Cortex of kidney (tissue), 1 donor: ENCODE measurements around the gene DENND10.
"Not testable (repeated sequence)": the region's sequence is repeated elsewhere in the genome, so short reads cannot be mapped to it uniquely, and the experiment has no call there.

Experiments used
- DNase-seq: peaks from one replicate; lab custom pipeline; 2025; lab: John Stamatoyannopoulos, UW

The DENND10 gene

DNA sequence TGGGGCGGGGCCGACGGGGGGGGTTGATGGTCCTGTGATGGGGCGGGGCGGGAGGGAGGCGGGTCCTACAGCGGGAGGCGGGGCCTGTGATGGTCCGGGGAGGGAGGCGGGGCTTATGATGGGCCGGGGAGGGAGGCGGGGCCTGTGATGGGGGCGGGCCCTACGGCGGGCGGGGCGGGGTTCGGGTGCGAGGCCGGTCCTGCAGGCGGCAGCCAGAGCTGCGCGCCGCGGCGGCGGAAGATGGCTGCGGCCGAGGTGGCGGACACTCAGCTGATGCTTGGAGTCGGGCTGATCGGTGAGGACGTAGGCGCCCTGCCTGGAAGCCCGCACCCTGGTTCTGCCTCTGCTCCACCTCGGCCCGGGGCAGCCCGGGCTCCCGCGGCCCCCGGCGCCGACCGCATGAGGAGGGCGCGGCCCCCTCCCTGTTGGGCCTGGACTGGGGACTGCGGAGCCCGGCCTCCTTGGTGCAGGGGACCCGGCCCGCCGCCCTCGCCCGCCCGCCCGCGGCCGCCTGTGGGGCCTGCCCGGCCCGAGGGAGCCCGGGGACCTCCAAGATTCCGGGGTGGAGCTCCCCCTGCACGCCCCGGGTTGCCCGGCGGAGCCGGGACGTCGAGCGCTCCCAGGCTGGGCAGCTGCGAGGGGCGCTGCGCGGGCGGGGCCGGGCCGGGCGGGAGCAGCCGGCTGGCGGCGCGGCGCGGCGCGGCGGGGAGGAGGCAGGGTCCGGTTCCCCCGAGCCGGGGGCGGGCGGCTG is at the start of gene DENND10:
DENND10 (plus strand) TSS at position 211 of the 751 bp plus-strand sequence; CDS start at position 241, 30 bp downstream.
- no peak for DNase-seq

GRCh38 chr10:119055472-119055871 is 48.4 kb upstream of the DENND10 start:
- no peak for DNase-seq

- no peak for DNase-seq
Measured at GRCh38 chr10:119058010-119058409, 45.9 kb upstream of the DENND10 start.

GRCh38 chr10:119059557-119059956 is 44.4 kb upstream of the DENND10 start:
- DNase-seq: no peak

DNA sequence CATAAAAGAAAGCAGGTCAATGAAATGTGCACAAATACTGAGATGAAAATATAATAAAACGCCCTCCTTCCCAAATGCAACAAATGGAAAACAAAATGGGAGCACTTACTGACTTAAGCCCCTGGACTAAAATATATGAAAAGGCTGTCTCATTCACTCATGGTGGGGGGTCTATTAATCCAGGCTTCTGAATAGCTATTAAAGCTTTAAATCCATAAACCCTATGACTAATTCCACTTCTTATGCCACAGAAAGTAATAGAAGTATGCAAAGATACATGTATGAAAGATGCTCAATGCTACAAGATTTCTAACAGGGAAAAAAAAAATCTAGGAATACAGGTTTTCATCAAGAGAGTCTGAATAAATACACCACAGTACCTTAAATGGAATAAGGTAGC is 43.8 kb upstream of the DENND10 start:
- no peak for DNase-seq

GRCh38 chr10:119061352-119061751 is 42.6 kb upstream of the DENND10 start:
- DNase-seq: no peak

GRCh38 chr10:119061926-119062325 is 42.0 kb upstream of the DENND10 start:
- DNase-seq: no peak

- no peak for DNase-seq
Measured at GRCh38 chr10:119070395-119071165, 33.3 kb upstream of the DENND10 start.

GRCh38 chr10:119073584-119073983 is 30.3 kb upstream of the DENND10 start:
- DNase-seq: no peak

GRCh38 chr10:119078422-119079179 is 25.3 kb upstream of the DENND10 start:
- no peak for DNase-seq

- no peak for DNase-seq
Measured at GRCh38 chr10:119079599-119080520, 24.1 kb upstream of the DENND10 start.

DNA sequence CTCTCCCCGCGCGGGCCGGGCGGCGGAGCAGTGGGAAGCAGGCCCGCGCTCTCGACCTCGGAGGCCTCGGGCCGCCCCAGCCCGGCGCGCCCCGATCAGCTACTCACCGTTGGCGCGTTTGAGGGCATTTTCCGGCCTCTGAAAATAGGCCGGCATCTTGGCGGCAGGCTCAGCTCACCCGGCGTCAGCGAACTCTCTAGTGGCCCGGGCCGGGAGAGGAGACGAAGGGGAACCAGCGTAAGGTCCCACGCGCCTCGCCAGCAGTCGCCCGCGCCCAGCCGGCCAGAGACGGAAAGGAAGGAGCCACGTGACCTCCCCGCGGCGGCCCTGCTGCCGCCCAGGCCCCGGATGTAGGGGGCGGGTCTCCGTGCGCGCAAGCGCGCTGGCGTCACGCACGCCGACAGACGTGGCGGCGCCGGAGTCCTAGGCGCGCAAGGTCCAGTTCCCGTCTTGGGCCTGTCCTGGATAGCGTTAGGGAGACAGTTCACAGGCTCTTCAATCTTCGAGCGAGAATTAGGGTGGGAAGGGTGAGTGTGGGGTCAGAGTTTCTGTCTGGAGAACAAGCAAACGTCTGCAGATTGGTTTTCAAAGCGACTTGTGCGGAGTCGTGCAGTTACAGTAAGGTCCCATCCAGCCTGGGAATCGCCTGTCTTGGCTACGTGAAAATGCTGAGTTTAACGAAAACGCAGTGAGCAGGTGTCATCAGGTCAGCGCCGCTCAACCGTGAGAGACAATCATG is 23.2 kb upstream of the DENND10 start, which contains the start of gene EIF3A:
EIF3A (minus strand) TSS at position 297 of the 739 bp plus-strand sequence; CDS start at position 156, 141 bp downstream.
- peak; percentile 73 for DNase-seq

- no peak for DNase-seq
Measured at GRCh38 chr10:119084896-119085295, 19.0 kb upstream of the DENND10 start.

DNA sequence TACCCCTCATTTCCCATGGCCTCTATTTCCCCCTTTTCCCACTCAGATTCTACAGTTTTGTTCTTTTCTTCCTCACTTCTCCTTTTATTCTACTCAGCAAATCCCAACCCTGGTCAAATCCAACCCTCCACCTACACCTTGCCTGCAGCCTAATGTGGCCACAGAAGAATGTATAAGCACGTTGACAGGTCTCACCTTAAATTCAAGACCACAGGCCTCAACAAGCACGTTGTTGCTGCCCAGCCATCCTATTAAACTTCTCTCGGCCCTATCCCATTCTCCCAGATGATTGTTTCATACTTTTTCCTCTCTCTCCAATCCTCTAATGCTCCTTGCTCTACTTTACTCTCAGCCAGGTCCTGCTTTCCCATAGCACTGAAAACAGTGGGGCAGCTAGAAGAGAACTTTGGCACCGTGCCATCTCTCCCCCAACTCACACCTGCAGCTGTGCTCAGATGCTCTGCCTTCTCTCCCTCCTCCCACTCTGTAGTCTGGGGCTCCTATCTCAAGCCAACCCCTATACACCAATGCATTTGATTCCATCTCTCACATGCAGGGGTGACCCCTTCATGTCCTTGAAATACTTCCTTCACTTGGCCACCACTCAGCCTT is 16.5 kb upstream of the DENND10 start:
- no peak for DNase-seq

DNA sequence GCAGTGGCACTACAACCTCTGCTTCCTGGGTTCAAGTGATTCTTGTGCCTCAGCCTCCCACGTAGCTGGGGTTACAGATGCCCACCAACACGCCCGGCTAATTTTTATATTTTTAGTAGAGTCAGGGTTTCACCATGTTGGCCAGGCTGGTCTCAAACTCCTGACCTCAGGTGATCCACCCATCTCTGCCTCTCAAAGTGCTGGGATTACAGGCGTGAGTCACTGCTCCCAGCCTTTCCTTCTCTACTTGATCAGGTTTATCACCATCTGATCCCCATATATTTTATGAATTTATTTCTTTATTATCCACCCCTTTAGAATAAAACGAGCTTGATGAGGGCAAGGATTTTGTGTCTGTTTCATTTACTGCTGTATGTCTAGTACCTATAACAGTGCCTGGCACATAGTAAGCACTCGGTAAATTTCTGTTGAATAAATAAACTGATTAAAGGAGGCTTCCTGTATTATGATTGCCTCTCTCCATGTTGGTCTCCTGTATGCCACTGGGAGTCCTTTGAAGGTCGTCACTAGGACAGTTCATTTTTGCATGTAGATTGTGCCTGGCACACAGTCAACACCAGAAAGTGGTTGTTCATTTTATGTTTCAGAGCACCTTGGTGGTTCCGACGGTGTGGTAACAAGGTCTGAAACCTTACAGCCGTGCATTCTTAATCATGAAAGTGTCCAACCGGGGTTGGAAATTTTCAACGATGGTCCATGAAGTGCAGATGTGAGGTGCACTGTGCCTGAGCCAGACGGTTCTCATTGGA is 13.7 kb upstream of the DENND10 start:
- DNase-seq: no peak

DNA sequence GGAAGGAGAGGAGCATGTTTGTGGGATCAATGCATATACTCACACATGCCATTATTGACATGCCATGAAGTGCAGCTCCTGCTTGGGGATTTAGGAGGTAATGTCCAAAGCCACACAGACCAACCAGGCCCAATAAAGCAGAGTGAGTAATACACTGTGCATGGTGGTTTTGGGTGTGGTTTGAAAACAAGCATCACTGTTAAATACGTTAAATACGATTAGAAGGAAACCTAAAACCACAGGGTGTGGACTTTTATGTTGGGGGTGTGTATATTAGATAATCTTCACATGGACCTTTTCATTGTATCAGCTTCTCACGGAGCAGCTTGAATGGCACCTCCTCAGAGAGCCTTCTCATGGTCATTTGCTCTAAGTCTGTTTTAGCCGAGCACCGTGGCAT is 12.9 kb upstream of the DENND10 start:
- no peak for DNase-seq

- DNase-seq: no peak
Measured at GRCh38 chr10:119095640-119096039, 8.3 kb upstream of the DENND10 start.

DNA sequence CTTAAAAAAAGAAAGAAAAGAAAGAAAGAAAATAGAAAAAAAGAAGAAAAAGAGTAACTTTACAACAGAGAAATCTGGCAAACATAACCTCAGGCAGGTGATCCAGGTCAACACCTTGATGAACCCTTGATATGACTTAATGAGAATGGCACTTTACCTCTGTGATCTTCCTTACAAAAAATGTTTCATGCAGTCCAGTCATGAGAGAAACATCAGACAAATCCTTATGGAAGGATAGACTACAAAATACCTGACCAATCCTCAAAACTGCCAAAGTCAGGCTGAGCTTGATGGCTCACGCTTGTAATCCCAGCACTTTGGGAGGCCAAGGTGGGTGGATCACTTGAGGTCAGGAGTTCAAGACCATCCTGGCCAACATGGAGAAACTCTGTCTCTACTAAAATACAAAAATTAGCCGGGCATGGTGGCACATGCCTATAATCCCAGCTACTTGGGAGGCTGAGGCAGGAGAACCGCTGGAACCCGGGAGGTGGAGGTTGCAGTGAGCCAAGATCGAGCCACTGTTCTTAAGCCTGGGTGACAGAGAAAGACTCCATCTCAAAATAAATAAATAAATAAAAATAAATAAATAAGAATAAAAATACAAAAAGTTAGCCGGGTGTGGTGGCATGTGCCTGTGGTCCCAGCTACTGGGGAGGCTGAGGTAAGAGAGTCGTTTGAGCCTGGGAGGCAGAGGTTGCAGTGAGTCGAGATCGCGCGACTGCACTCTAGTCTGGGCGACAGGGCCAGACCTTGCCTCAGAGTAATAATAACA is 7.1 kb upstream of the DENND10 start:
- not testable (repeated sequence) for DNase-seq

GRCh38 chr10:119098576-119098975 is 5.3 kb upstream of the DENND10 start:
- DNase-seq: no peak
